ENCODE measurements around the gene CASZ1. TPM values are rescaled to one million over a fixed set of nuclear protein-coding genes. Genes with fewer than 3 reads are reported as not detected.

The CASZ1 gene
- total and polyA plus RNA-seq, 9 of the 15 experiments (the other 6 are each of a cell fraction or from before 2014, with no cell fraction given), result 0.01 to 4.0 (median 0.76) TPM; not detected in 1

DNA sequence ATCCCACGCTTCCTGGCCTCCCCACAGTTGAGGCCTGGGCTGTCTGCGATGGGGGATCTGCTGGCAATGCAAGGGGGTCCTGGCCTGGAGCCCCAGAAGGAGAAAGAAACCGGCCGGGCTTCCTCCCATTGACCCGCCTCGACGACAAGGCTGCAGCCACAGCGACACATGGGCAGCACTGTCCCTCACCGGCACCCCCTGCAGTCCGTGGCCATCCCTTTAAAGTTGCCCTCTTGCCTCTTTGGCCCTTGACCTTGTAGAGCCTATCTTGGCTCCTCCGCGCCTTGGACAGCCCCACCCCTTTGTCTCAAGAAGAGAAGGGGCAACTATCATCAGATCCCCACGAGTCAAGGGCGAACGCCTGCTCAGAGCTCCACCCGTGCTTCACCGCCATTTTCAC, 106.0 kb downstream of the CASZ1 start (continued):
- TF ChIP-seq, protein P1, sequence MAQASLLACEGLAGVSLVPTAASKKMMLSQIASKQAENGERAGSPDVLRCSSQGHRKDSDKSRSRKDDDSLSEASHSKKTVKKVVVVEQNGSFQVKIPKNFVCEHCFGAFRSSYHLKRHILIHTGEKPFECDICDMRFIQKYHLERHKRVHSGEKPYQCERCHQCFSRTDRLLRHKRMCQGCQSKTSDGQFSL (CRISPR knock-in tag; IDR thresholded peaks at IDR 0.05), result 0 out of 2 replicates have a peak, but pooled peaks have one; percentile 25
- TF ChIP-seq, protein P1 (tag; IDR thresholded peaks at IDR 0.05), result no peak
- TF ChIP-seq CHAMP1 (IDR thresholded peaks at IDR 0.05), result no peak
- no peak for TF ChIP-seq ZBTB33 (CRISPR knock-in tag; IDR thresholded peaks at IDR 0.05)
- TF ChIP-seq, protein P2, sequence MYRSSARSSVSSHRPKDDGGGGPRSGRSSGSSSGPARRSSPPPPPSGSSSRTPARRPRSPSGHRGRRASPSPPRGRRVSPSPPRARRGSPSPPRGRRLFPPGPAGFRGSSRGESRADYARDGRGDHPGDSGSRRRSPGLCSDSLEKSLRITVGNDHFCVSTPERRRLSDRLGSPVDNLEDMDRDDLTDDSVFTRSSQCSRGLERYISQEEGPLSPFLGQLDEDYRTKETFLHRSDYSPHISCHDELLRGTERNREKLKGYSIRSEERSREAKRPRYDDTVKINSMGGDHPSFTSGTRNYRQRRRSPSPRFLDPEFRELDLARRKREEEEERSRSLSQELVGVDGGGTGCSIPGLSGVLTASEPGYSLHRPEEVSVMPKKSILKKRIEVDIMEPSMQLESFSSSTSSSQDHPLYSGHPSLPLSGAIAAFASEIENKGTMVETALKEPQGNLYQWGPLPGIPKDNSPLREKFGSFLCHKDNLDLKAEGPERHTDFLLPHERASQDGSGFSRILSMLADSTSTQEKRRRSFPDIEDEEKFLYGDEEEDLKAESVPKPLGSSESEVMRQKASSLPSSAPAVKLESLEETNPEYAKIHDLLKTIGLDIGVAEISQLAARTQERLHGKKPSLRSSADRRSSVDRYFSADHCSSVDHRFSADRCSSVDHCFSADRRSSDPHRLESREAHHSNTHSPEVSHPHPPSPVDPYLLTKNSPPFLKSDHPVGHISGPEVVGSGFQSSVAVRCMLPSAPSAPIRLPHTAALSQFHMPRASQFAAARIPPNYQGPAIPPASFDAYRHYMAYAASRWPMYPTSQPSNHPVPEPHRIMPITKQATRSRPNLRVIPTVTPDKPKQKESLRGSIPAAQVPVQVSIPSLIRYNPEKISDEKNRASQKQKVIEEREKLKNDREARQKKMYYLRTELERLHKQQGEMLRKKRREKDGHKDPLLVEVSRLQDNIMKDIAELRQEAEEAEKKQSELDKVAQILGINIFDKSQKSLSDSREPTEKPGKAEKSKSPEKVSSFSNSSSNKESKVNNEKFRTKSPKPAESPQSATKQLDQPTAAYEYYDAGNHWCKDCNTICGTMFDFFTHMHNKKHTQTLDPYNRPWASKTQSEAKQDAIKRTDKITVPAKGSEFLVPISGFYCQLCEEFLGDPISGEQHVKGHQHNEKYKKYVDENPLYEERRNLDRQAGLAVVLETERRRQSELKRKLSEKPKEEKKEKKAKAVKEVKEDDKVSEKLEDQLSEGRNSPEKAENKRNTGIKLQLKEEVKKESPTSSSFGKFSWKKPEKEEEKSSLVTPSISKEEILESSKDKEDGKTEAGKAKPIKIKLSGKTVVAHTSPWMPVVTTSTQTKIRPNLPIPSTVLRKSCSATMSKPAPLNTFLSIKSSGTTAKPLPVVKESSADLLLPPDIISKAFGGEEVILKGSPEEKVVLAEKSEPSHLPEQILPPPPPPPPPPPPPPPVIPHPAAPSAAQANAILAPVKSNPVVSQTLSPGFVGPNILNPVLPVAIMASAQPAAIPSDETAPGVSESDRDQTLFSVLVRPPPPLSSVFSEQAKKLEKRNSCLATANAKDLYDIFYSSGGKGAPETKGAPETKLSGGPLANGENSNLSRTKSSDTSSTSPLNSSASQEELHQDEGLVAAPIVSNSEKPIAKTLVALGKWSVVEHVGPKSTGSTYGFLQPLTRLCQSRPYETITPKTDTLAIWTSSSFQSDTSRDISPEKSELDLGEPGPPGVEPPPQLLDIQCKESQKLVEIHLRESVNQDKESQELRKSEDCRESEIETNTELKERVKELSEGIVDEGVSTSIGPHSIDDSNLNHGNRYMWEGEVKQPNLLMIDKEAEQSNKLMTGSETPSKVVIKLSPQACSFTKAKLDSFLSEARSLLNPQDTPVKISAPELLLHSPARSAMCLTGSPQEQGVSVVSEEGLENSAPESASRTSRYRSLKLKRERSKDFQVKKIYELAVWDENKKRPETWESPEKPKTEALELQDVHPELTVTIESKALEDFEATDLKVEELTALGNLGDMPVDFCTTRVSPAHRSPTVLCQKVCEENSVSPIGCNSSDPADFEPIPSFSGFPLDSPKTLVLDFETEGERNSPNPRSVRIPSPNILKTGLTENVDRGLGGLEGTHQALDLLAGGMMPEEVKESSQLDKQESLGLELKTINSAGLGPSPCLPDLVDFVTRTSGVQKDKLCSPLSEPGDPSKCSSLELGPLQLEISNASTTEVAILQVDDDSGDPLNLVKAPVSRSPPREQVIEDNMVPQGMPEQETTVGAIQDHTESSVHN (IDR thresholded peaks at IDR 0.05; ENCODE audit: borderline replicate concordance in 1 of 2, low read depth in 1 of 2), result no peak
- TF ChIP-seq DACH1 (IDR thresholded peaks at IDR 0.05; ENCODE audit: partially characterized antibody), result no peak
- TF ChIP-seq IRF9 (tag; IDR thresholded peaks at IDR 0.05), result no peak
- TF ChIP-seq L3MBTL2 (IDR thresholded peaks at IDR 0.05), result peak; percentile 93
- TF ChIP-seq MEF2A (IDR thresholded peaks at IDR 0.05; ENCODE audit: control insufficient read depth, low read depth, low read length), result no peak
- TF ChIP-seq ZFP36 (IDR thresholded peaks at IDR 0.05; ENCODE audit: low read depth, low read length, partially characterized antibody), result peak; percentile 28
- no peak for TF ChIP-seq ID3 (CRISPR knock-in tag; IDR thresholded peaks at IDR 0.05)
- peak; percentile 50 for TF ChIP-seq ID3 (tag; IDR thresholded peaks at IDR 0.05)
